HuH-7 (cell line): ENCODE results near the gene CACNB2.

Source experiments
- DNase-seq: peaks from one replicate; pipeline ENCODE4 v3.0.0; 2011; ENCODE audit warnings: low spot score

Gene CACNB2

GRCh38 chr10:18340496-18341051, 200.3 kb downstream of the CACNB2 start:
- no peak for DNase-seq

- DNase-seq: no peak
Observed at GRCh38 chr10:18341055-18341454, 200.8 kb downstream of the CACNB2 start.

- no peak for DNase-seq
Observed at GRCh38 chr10:18343573-18343972, 203.3 kb downstream of the CACNB2 start.

GRCh38 chr10:18345308-18345707, 205.1 kb downstream of the CACNB2 start:
- no peak for DNase-seq

- no peak for DNase-seq
Observed at GRCh38 chr10:18350340-18350739, 210.1 kb downstream of the CACNB2 start.

- no peak for DNase-seq
Observed at GRCh38 chr10:18351421-18351820, 211.2 kb downstream of the CACNB2 start.

- DNase-seq: no peak
Observed at GRCh38 chr10:18352175-18352574, 212.0 kb downstream of the CACNB2 start.

GRCh38 chr10:18359812-18360211, 219.6 kb downstream of the CACNB2 start:
- DNase-seq: no peak

- DNase-seq: no peak
Observed at GRCh38 chr10:18362892-18363291, 222.7 kb downstream of the CACNB2 start.

- DNase-seq: no peak
Observed at GRCh38 chr10:18364987-18365775, 225.0 kb downstream of the CACNB2 start.

GRCh38 chr10:18367840-18368239, 227.6 kb downstream of the CACNB2 start:
- DNase-seq: no peak

- DNase-seq: no peak
Observed at GRCh38 chr10:18368273-18368672, 228.0 kb downstream of the CACNB2 start.

GRCh38 chr10:18368682-18369081, 228.5 kb downstream of the CACNB2 start:
- DNase-seq: no peak

GRCh38 chr10:18369859-18370473, 229.7 kb downstream of the CACNB2 start:
- DNase-seq: no peak

- no peak for DNase-seq
Observed at GRCh38 chr10:18376650-18377049, 236.4 kb downstream of the CACNB2 start.

GRCh38 chr10:18377898-18378297, 237.7 kb downstream of the CACNB2 start:
- no peak for DNase-seq

- no peak for DNase-seq
Observed at GRCh38 chr10:18378766-18379165, 238.5 kb downstream of the CACNB2 start.

- no peak for DNase-seq
Observed at GRCh38 chr10:18381679-18382078, 241.5 kb downstream of the CACNB2 start.

GRCh38 chr10:18397906-18398305, 257.7 kb downstream of the CACNB2 start:
- DNase-seq: no peak

GRCh38 chr10:18399158-18399557, 258.9 kb downstream of the CACNB2 start:
- DNase-seq: no peak

- no peak for DNase-seq
Observed at GRCh38 chr10:18400201-18400905, 260.1 kb downstream of the CACNB2 start.

- peak; percentile 12 for DNase-seq
Observed at GRCh38 chr10:18400906-18401245, 260.7 kb downstream of the CACNB2 start.
